SU-DHL-6 (cell line): ENCODE data around the gene IGFBP7.

Experiments used
- CTCF ChIP-seq: fragments of 200-600 bp; sonication (generic); IDR thresholded peaks from one replicate; pipeline ENCODE4 v1.5.1; 2017; ENCODE audit warnings: antibody characterized with exemption, mild to moderate bottlenecking, low read length, moderate library complexity; ENCODE audit not compliant: insufficient read depth, poor library complexity, severe bottlenecking
- EZH2phosphoT487 ChIP-seq: fragments of 200-600 bp; sonication (generic), shearing (Covaris generic); conservative IDR thresholded peaks from 2 replicates; pipeline ENCODE4 v1.6.1; 2018; ENCODE audit warnings: mild to moderate bottlenecking, antibody characterized with exemption, low read length, moderate library complexity, mixed read lengths

- TF ChIP-seq CTCF: no peak
- TF ChIP-seq EZH2phosphoT487: no peak
These were observed 110.4 kb downstream of the IGFBP7 start for GRCh38 chr4:56999751-57000150.
